ENCODE results near the gene GLOD4. TPM values are rescaled to one million over a fixed set of nuclear protein-coding genes. Genes with fewer than 3 reads are reported as not detected.

GLOD4 gene
- total RNA-seq, 2 donors from 2014 or later = 89.3 to 103 TPM

DNA sequence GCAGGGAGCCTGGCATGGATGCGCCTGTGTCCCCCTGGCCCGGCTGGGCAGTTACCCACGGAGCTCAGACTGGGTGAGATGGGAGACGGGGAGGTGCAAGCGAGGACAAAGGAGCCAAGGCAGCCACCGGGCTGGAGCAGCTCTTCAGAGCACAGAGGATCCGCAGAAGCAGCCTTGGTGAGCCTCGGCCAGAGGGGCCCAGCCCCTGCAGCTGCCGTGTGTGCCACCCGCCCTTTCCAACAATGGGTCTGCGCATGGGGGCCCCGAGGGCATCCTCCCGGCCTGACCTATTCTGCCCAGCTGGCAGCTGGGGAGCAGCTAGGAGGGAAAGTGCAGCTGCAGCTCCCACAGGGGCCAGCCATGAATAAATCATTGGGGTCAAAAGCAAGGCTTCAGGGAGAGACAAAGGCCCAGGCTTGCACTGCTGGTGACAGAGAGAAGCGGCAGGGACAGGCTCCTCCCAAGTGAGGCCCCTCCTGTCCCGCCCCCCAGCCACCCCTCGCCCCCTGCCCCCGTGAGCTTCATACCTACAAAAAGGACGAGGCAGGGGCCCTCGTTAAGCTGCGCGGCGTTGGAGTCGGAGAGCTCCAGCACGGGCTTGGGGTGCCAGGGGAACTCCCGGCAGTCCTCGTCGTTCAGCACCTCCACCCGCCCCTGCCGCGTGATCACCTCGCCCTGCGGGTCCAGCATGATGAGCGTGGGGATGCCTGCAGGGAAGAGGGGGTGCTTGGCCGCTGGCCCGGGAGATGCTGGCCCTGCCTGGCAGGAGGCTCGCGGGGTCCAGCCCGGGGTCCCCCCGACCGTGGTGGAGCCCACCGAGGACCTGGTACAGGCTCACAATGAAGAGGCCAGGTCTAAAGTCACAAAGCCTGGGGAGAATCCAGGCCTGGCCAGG is 22.7 kb upstream of the GLOD4 start:
- DNase-seq = no peak
- Histone ChIP-seq H3K9me3 (no peaks in the 10 kb centered on the region), H3K36me3 (no peaks in the 10 kb centered on the region), H3K4me3 (no peak overlapping the region), H3K9ac (ENCODE audit: low read depth in 2 of 2, low read length in 2 of 2) (no peak overlapping the region), H3K27me3 (no peaks in the 10 kb centered on the region), H3K4me1 (no peaks in the 10 kb centered on the region), H3K27ac (no peak overlapping the region)
- intact Hi-C loops (cut with DNase I) = no loop called here
- TF ChIP-seq, protein P1, sequence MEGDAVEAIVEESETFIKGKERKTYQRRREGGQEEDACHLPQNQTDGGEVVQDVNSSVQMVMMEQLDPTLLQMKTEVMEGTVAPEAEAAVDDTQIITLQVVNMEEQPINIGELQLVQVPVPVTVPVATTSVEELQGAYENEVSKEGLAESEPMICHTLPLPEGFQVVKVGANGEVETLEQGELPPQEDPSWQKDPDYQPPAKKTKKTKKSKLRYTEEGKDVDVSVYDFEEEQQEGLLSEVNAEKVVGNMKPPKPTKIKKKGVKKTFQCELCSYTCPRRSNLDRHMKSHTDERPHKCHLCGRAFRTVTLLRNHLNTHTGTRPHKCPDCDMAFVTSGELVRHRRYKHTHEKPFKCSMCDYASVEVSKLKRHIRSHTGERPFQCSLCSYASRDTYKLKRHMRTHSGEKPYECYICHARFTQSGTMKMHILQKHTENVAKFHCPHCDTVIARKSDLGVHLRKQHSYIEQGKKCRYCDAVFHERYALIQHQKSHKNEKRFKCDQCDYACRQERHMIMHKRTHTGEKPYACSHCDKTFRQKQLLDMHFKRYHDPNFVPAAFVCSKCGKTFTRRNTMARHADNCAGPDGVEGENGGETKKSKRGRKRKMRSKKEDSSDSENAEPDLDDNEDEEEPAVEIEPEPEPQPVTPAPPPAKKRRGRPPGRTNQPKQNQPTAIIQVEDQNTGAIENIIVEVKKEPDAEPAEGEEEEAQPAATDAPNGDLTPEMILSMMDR (IDR thresholded peaks at IDR 0.05) = no peak

DNA sequence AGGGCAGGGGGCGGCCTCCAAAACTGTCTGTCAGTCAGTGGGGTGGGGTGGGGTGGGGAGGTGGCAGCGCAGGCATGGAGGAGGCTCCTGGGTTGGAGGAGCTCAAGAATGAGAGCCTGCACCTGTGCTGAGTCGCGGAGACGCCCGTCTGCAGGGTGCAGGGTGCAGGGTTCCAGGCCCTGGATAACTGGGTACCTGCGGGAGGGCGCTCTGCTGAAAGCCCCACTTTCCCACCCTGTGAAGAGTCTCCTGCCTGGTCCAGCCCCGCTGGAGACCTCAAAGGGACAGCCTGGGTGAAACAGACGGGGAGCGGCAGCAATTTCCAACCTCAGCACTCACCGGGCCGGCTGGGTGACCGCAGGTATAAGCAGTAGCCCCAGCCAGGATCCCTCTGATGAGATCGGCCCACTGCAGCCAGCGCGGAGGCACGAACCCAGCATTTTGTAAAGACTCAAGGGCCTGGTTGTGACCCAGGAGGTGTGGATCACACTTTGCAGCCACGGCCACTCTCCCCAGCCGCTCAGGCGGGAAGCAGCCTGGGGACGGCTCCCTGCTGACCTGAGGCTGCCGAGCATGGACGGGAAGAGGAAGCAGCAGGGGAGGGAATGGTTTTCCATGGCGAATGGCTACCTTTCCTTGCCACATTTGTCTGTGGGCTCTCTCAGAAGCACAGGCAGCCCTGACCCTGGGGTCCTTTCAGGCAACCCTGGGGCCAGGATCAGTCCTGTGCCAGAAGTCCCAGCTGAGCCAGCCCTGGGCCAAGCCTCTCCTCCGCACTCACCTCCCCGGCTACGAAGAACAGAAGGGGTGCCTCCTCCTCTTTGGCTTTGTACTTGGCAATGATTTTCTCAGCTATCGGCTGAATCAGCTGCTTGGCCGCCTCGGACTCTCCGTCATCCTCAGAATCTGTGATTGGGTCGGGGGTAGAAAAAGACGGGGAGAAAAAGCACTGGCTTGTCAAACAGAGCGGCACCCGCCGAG is 21.1 kb upstream of the GLOD4 start:
- Histone ChIP-seq H3K4me3 (no peak overlapping the region), H3K9ac (ENCODE audit: low read depth in 2 of 2, low read length in 2 of 2) (no peak overlapping the region), H3K4me1 (no peaks in the 10 kb centered on the region), H3K9me3 (no peaks in the 10 kb centered on the region), H3K27ac (no peak overlapping the region), H3K36me3 (no peaks in the 10 kb centered on the region), H3K27me3 (no peaks in the 10 kb centered on the region)
- TF ChIP-seq, protein P1 (IDR thresholded peaks at IDR 0.05) = no peak
- intact Hi-C loops (cut with DNase I) = no loop called here
- no peak for DNase-seq

DNA sequence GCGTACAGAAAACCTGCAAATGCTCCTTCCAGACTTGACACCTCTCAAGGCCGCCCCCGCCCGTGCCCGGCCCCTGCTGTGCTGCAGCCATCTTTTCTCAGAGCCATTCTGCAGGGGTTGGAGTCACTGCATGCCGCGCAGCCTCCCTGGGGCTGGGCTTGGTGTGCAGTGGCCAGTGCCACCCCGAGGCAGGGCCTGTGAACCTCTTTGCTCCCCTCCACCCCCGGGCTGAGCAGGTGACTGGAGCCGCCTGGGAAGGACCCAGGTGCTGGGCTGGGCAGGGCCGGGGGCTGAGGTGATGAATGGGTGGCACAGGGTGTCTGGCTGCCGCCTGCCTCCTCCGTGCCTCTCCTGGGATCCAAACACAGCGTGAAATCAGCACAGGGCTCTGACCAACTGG is 20.4 kb upstream of the GLOD4 start:
- H3K9me3 ChIP-seq = no peaks in the 10 kb centered on the region
- no peak overlapping the region for H3K27ac ChIP-seq
- no peaks in the 10 kb centered on the region for H3K27me3 ChIP-seq
- no peaks in the 10 kb centered on the region for H3K36me3 ChIP-seq
- intact Hi-C loops (cut with DNase I) = no loop called here
- no peak overlapping the region for H3K9ac ChIP-seq (ENCODE audit: low read depth in 2 of 2, low read length in 2 of 2)
- TF ChIP-seq, protein P1 (IDR thresholded peaks at IDR 0.05) = no peak
- no peak overlapping the region for H3K4me3 ChIP-seq
- no peaks in the 10 kb centered on the region for H3K4me1 ChIP-seq
- no peak for DNase-seq

DNA sequence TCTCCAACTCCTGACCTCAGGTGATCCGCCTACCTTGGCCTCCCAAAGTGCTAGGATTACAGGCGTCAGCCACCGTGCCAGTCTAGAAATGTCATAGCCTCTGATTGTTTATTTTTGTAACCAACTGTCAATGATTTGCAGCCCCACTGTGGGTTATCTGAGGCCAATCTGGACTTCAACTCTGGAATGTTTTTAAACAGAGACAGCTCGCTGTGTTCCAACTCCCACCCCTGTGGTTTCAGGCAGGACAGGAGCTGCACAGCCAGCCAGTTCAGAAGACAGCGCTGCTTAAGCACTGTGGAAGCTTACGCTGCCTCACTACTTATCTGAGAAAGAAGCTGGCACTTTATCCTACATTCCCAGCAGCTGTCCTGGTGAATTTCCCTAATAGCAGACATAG is 19.6 kb upstream of the GLOD4 start:
- intact Hi-C loops (cut with DNase I) = no loop called here
- no peak for DNase-seq
- Histone ChIP-seq H3K27ac (no peak overlapping the region), H3K9ac (ENCODE audit: low read depth in 2 of 2, low read length in 2 of 2) (no peak overlapping the region), H3K27me3 (no peaks in the 10 kb centered on the region), H3K36me3 (no peaks in the 10 kb centered on the region), H3K4me1 (no peaks in the 10 kb centered on the region), H3K4me3 (no peak overlapping the region), H3K9me3 (no peaks in the 10 kb centered on the region)
- TF ChIP-seq, protein P1 (IDR thresholded peaks at IDR 0.05) = no peak

DNA sequence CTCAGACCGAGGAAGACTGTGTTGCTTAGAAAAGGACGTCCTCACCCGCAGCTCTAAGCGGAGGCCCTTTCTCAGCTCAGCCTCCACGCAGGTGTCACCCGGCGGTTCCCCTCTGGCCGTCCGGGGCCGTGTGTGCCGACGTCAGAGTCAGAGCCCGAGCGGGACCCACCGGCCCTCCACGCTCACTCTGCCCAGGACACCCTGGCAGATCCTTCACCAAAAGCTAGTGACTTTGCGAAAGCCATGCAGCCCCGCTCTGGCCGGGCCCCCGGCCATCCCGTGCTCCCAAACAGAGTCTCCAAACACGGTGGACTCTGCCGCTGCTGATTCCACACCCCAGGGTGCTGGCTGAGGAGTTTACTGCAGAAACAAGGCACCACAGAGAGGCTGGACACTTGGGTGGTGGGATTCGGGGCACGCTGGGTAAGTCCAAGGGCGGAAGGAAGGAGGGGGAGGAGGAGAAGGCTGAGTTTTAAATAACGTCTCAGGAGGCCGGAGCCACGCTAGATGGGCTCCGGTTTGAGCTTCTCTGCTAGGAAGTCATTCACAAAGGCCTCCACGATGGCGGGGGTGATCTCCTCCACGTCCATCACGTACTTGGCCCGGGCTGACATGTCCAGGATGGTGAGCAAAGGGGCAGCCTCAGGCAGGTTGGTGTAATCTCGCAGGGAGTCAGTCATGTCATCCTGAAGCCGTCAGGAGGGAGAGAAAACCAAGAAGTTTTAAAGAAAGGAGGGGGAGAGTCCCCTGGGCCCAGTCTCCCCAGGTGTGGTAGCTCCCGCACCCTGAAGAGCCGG is 18.6 kb upstream of the GLOD4 start:
- intact Hi-C loops (cut with DNase I) = no loop called here
- H3K4me1 ChIP-seq = no peaks in the 10 kb centered on the region
- no peaks in the 10 kb centered on the region for H3K9me3 ChIP-seq
- H3K27ac ChIP-seq = no peak overlapping the region
- no peak for DNase-seq
- H3K4me3 ChIP-seq = no peak overlapping the region
- TF ChIP-seq, protein P1 (IDR thresholded peaks at IDR 0.05) = no peak
- H3K36me3 ChIP-seq = no peaks in the 10 kb centered on the region
- no peak overlapping the region for H3K9ac ChIP-seq (ENCODE audit: low read depth in 2 of 2, low read length in 2 of 2)
- no peaks in the 10 kb centered on the region for H3K27me3 ChIP-seq
